HCT116 (cell line): ENCODE data around the gene TEX26. TPM values are rescaled to one million over a fixed set of nuclear protein-coding genes. Genes with fewer than 3 reads are reported as not detected.

Source experiments
- ATAC-seq: fragments of 200-7000 bp; cut with Tn5 transposase; 2 replicates; pipeline ENCODE4 v1.9.1; 2020; ENCODE audit warnings: mild to moderate bottlenecking, moderate library complexity
- BruUV-seq: library from RNA; stranded (reverse); fragments of 400-500 nt; replicated peaks from 2 replicates; lab custom pipeline; 2021; lab: Mats Ljungman, UMichigan
- CTCF ChIA-PET: fragments of 300-600 bp; sonication (Branson Sonifier 250); formaldehyde crosslinking; loops from one replicate; lab custom pipeline; 2021; ENCODE audit warnings: antibody characterized with exemption; lab: Charles Lee
- POLR2A ChIA-PET: fragments of 300-600, 350-600 bp; sonication (Branson Sonifier 250); formaldehyde crosslinking; loops from one replicate; lab custom pipeline; 2021; ENCODE audit warnings: antibody characterized with exemption; lab: Charles Lee
- RAD21 ChIA-PET, 2 experiments: fragments of 300-600 bp; sonication (Branson Sonifier 250); formaldehyde crosslinking; loops; one replicate each; lab custom pipeline; 2023; ENCODE audit warnings: low total read pairs in 2 of 2; ENCODE audit not compliant: uncharacterized antibody in 2 of 2, unreplicated experiment in 2 of 2, low non-redundant PET in 1 of 2; lab: Charles Lee
- DNase-seq: peaks from one replicate; pipeline ENCODE4 v3.0.0-alpha.2; 2010; ENCODE audit warnings: low read depth, low spot score
- H2AFZ ChIP-seq: fragments of 200-600 bp; shearing (Covaris generic), sonication (generic); 2 replicates; pipeline ENCODE4 v1.6.1; 2017; ENCODE audit warnings: low read depth, mixed run types, mixed read lengths, antibody characterized with exemption, low read length; ENCODE audit not compliant: poor library complexity, severe bottlenecking
- H3K27ac ChIP-seq: 2 replicates; pipeline ENCODE4 v1.5.1; 2012; ENCODE audit warnings: low read depth, low read length
- H3K27me3 ChIP-seq: fragments of 200-600 bp; sonication (generic); 2 replicates; pipeline ENCODE4 v1.6.1; 2016; ENCODE audit warnings: mixed run types, low read length, mixed read lengths; ENCODE audit not compliant: insufficient read depth
- H3K36me3 ChIP-seq, 2 experiments: fragments of 200-500 bp in 1 of 2; fragments of 200-600 bp in 1 of 2; sonication (Bioruptor generic) in 1 of 2; sonication (generic) in 1 of 2; 2 replicates each; pipeline versions ENCODE4 v1.5.1 to v1.6.1; 2014 to 2016; ENCODE audit warnings: low read length in 2 of 2, inconsistent platforms in 1 of 2, mixed read lengths in 1 of 2, mixed run types in 1 of 2; ENCODE audit not compliant: insufficient read depth in 2 of 2, control insufficient read depth in 1 of 2
- H3K4me1 ChIP-seq, 2 experiments: fragments of 200-600 bp in 1 of 2; sonication (generic) in 1 of 2; 2 replicates each; pipeline versions ENCODE4 v1.5.1 to v1.6.1; 2012 to 2017; ENCODE audit warnings: low read length in 2 of 2, inconsistent platforms in 1 of 2, mild to moderate bottlenecking in 1 of 2, mixed read lengths in 1 of 2, mixed run types in 1 of 2, moderate library complexity in 1 of 2; ENCODE audit not compliant: insufficient read depth in 2 of 2, control insufficient read depth in 1 of 2
- H3K4me2 ChIP-seq: fragments of 200-600 bp; sonication (generic); 2 replicates; pipeline ENCODE4 v1.6.1; 2017; ENCODE audit warnings: mixed run types, low read length, mixed read lengths
- H3K4me3 ChIP-seq, 2 experiments: fragments of 200-600 bp in 1 of 2; sonication (generic) in 1 of 2; replicated peaks in 1 of 2; 2 replicates each; pipeline ENCODE4 v1.5.1; 2011 to 2016; ENCODE audit warnings: low read length in 2 of 2, control low read depth in 1 of 2, low read depth in 1 of 2, mild to moderate bottlenecking in 1 of 2, mixed read lengths in 1 of 2, mixed run types in 1 of 2
- H3K79me2 ChIP-seq: fragments of 200-600 bp; sonication (generic); 2 replicates; pipeline ENCODE4 v1.6.1; 2017; ENCODE audit warnings: mild to moderate bottlenecking, mixed run types, low read length, moderate library complexity, mixed read lengths; ENCODE audit not compliant: insufficient read depth
- H3K9ac ChIP-seq: fragments of 200-600 bp; sonication (generic); 2 replicates; pipeline ENCODE4 v1.6.1; 2016; ENCODE audit warnings: low read length, mixed read lengths
- H3K9me2 ChIP-seq: fragments of 200-600 bp; sonication (generic), shearing (Covaris generic); 2 replicates; pipeline ENCODE4 v1.6.1; 2017; ENCODE audit warnings: mixed run types, mild to moderate bottlenecking, moderate library complexity; ENCODE audit not compliant: insufficient read depth
- H3K9me3 ChIP-seq, 2 experiments: fragments of 200-500 bp in 1 of 2; fragments of 200-600 bp in 1 of 2; sonication (Bioruptor generic) in 1 of 2; sonication (generic) in 1 of 2; 2 replicates each; pipeline ENCODE4 v1.6.1; 2014 to 2017; ENCODE audit warnings: low read length in 2 of 2, mixed read lengths in 2 of 2, inconsistent platforms in 1 of 2, low read depth in 1 of 2, mild to moderate bottlenecking in 1 of 2, mixed run types in 1 of 2, moderate library complexity in 1 of 2; ENCODE audit not compliant: control insufficient read depth in 1 of 2, insufficient read depth in 1 of 2
- H4K20me1 ChIP-seq: fragments of 200-600 bp; sonication (generic), shearing (Covaris generic); 2 replicates; pipeline ENCODE4 v1.6.1; 2017; ENCODE audit warnings: mixed run types, mild to moderate bottlenecking, moderate library complexity; ENCODE audit not compliant: insufficient read depth
- CBX3 ChIP-seq: IDR thresholded peaks from 2 replicates; pipeline ENCODE4 v1.6.1; 2012; ENCODE audit warnings: low read depth
- CEBPB ChIP-seq: IDR thresholded peaks from 2 replicates; pipeline ENCODE4 v1.6.1; 2012; ENCODE audit warnings: low read depth
- CTCF ChIP-seq, 3 experiments: fragments of 200-600 bp in 1 of 3; sonication (generic) in 1 of 3; IDR thresholded peaks in 2 of 3; conservative IDR thresholded peaks in 1 of 3; 2 replicates each; pipeline ENCODE4 v1.5.1; 2012 to 2017; ENCODE audit warnings: low read depth in 2 of 3, low read length in 2 of 3, antibody characterized with exemption in 1 of 3, borderline replicate concordance in 1 of 3, control low read depth in 1 of 3, mild to moderate bottlenecking in 1 of 3, mixed read lengths in 1 of 3, mixed run types in 1 of 3, moderate library complexity in 1 of 3; ENCODE audit not compliant: insufficient read depth in 1 of 3
- EGR1 ChIP-seq: IDR thresholded peaks from 2 replicates; pipeline ENCODE4 v1.6.1; 2012; ENCODE audit warnings: low read depth
- ELF1 ChIP-seq: IDR thresholded peaks from 2 replicates; pipeline ENCODE4 v1.6.1; 2012; ENCODE audit warnings: low read depth, borderline replicate concordance
- EZH2 ChIP-seq: fragments of 200-600 bp; sonication (generic); IDR thresholded peaks from 2 replicates; pipeline ENCODE4 v1.6.1; 2017; ENCODE audit warnings: antibody characterized with exemption, mixed run types
- EZH2phosphoT487 ChIP-seq: fragments of 200-600 bp; IDR thresholded peaks from 2 replicates; pipeline ENCODE4 v1.6.1; 2018; ENCODE audit warnings: antibody characterized with exemption, borderline replicate concordance
- POLR2A ChIP-seq: IDR thresholded peaks from 2 replicates; pipeline ENCODE4 v1.7.0; 2011; ENCODE audit warnings: borderline replicate concordance; ENCODE audit not compliant: insufficient read depth, insufficient read length; ENCODE audit errors: extremely low read depth
- POLR2AphosphoS5 ChIP-seq: IDR thresholded peaks from 2 replicates; pipeline ENCODE4 v1.6.1; 2011; ENCODE audit warnings: mild to moderate bottlenecking, low read depth, low read length, moderate library complexity
- REST ChIP-seq: IDR thresholded peaks from 2 replicates; pipeline ENCODE4 v1.6.1; 2012; ENCODE audit warnings: low read depth
- SIN3A ChIP-seq: IDR thresholded peaks from 2 replicates; pipeline ENCODE4 v1.6.1; 2012; ENCODE audit warnings: low read depth
- SRF ChIP-seq: IDR thresholded peaks from 2 replicates; pipeline ENCODE4 v1.6.1; 2012; ENCODE audit warnings: low read depth
- YY1 ChIP-seq: IDR thresholded peaks from 2 replicates; pipeline ENCODE4 v1.6.1; 2011; ENCODE audit warnings: low read length, low read depth, moderate library complexity, mild to moderate bottlenecking; ENCODE audit not compliant: insufficient replicate concordance; ENCODE audit errors: extremely low read depth
- ZBTB33 ChIP-seq: IDR thresholded peaks from 2 replicates; pipeline ENCODE4 v1.6.1; 2011; ENCODE audit warnings: mild to moderate bottlenecking, low read length, moderate library complexity; ENCODE audit not compliant: insufficient replicate concordance; ENCODE audit errors: extremely low read depth
- ZFX ChIP-seq: fragments of 450-650 bp; IDR thresholded peaks from 2 replicates; pipeline ENCODE4 v1.6.1; 2017
- ZNF274 ChIP-seq: fragments of 200-500 bp; sonication (Bioruptor generic); IDR thresholded peaks from 2 replicates; pipeline ENCODE4 v1.6.1; 2014; ENCODE audit warnings: mild to moderate bottlenecking, low read depth, low read length, inconsistent platforms
- intact Hi-C: fragments of 100-400 bp; cut with micrococcal nuclease; formaldehyde crosslinking; loops from 2 replicates; pipeline ENCODE4 v1.10.0; 2022
- total RNA-seq: library from RNA; stranded (reverse); gene quantifications from one replicate; pipeline ENCODE4 v1.2.1, GENCODE V29; 2021; ENCODE audit not compliant: unreplicated experiment

The TEX26 gene
- total RNA-seq, 1 experiment from 2014 or later = not detected

GRCh38 chr13:30968846-30969245, 36.4 kb downstream of the TEX26 start (continued):
- TF ChIP-seq CTCF (IDR thresholded peaks at IDR 0.05 in 2 of 3, conservative IDR thresholded peaks at IDR 0.05 in 1 of 3; ENCODE audit: borderline replicate concordance in 1 of 3, insufficient read depth in 1 of 3, low read depth in 2 of 3, low read length in 2 of 3) (no peak), EGR1 (no peak), ELF1 (no peak), SIN3A (no peak), ZFX (no peak), POLR2A (no peak), CEBPB (no peak), SRF (no peak), CBX3 (no peak)
- TF ChIP-seq, all 23 proteins: peak for 0

GRCh38 chr13:30971575-30971974, 39.1 kb downstream of the TEX26 start:
- intact Hi-C loops = no loop called here
- no peak overlapping the region for H3K27ac ChIP-seq
- no peaks in the 10 kb centered on the region for H3K9me2 ChIP-seq
- H3K4me3 ChIP-seq = no peak overlapping the region
- H3K9ac ChIP-seq = no peak overlapping the region
- POLR2A ChIA-PET = no interaction called here
- H3K4me2 ChIP-seq = no peak overlapping the region
- H4K20me1 ChIP-seq = no peaks in the 10 kb centered on the region
- no peaks in the 10 kb centered on the region for H3K27me3 ChIP-seq
- no peaks in the 10 kb centered on the region for H3K36me3 ChIP-seq
- H3K4me1 ChIP-seq = peaks cover 0 to 6% of the 10 kb centered on the region in 2 experiments; a peak in 1 of 4 replicates
- no peaks in the 10 kb centered on the region for H3K79me2 ChIP-seq
- CTCF ChIA-PET = no interaction called here
- no peaks in the 10 kb centered on the region for H3K9me3 ChIP-seq
- H2AFZ ChIP-seq = no peak overlapping the region
- RAD21 ChIA-PET = no interaction called here
- BruUV-seq = no TSS peak
- DNase-seq = no peak
- no peak for ATAC-seq
- TF ChIP-seq ZFX (no peak), POLR2AphosphoS5 (no peak), CTCF (IDR thresholded peaks at IDR 0.05 in 2 of 3, conservative IDR thresholded peaks at IDR 0.05 in 1 of 3; ENCODE audit: borderline replicate concordance in 1 of 3, insufficient read depth in 1 of 3, low read depth in 2 of 3, low read length in 2 of 3) (no peak), CBX3 (no peak), EZH2 (no peak), ZNF274 (no peak), ZBTB33 (no peak), EZH2phosphoT487 (no peak), SIN3A (no peak), YY1 (no peak), REST (no peak)
